Neural progenitor cell (in vitro differentiated cells): Measurements from ENCODE around the gene CXCR4. TPM values are rescaled to one million over a fixed set of nuclear protein-coding genes. Genes with fewer than 3 reads are reported as not detected.

ENCODE experiments used
- DNase-seq: peaks from one replicate; pipeline ENCODE4 v3.0.0-alpha.2; 2016; ENCODE audit warnings: low spot score
- H2AFZ ChIP-seq: fragments of 200-600 bp; sonication (generic); replicated peaks from 2 replicates; pipeline ENCODE4 v1.6.1; 2016; ENCODE audit warnings: antibody characterized with exemption
- H3F3A ChIP-seq: fragments of 200-600 bp; sonication (generic); 2 replicates; pipeline ENCODE4 v1.6.1; 2016; ENCODE audit warnings: antibody characterized with exemption, low read depth
- H3K27ac ChIP-seq: fragments of 200-600 bp; sonication (generic); 2 replicates; pipeline ENCODE4 v1.5.1; 2016; ENCODE audit warnings: mild to moderate bottlenecking
- H3K27me3 ChIP-seq: fragments of 200-600 bp; sonication (generic); 2 replicates; pipeline ENCODE4 v1.6.1; 2016; ENCODE audit warnings: mild to moderate bottlenecking, moderate library complexity
- H3K36me3 ChIP-seq: fragments of 200-600 bp; sonication (generic); 2 replicates; pipeline ENCODE4 v1.5.1; 2016
- H3K4me1 ChIP-seq: fragments of 200-600 bp; sonication (generic); 2 replicates; pipeline ENCODE4 v1.6.1; 2016; ENCODE audit warnings: mixed run types
- H3K4me2 ChIP-seq: fragments of 200-600 bp; sonication (generic); 2 replicates; pipeline ENCODE4 v1.6.1; 2016
- H3K4me3 ChIP-seq: fragments of 200-600 bp; sonication (generic); 2 replicates; pipeline ENCODE4 v1.5.1; 2016
- H3K79me2 ChIP-seq: fragments of 200-600 bp; sonication (generic); 2 replicates; pipeline ENCODE4 v1.6.1; 2016; ENCODE audit warnings: low read depth
- H3K9ac ChIP-seq: fragments of 200-600 bp; sonication (generic); 2 replicates; pipeline ENCODE4 v1.6.1; 2016
- H3K9me3 ChIP-seq: fragments of 200-600 bp; sonication (generic); 2 replicates; pipeline ENCODE4 v1.5.1; 2016; ENCODE audit warnings: low read depth
- H4K20me1 ChIP-seq: fragments of 200-600 bp; sonication (generic); 2 replicates; pipeline ENCODE4 v1.6.1; 2016; ENCODE audit warnings: low read depth
- H3K27ac Mint-ChIP-seq: 3 replicates; pipeline ENCODE4 v1.8.0; 2021; ENCODE audit warnings: mixed read lengths
- H3K27me3 Mint-ChIP-seq: 2 replicates; pipeline ENCODE4 v1.8.0; 2022; ENCODE audit warnings: low read depth, mild to moderate bottlenecking, inconsistent platforms, moderate library complexity, mixed read lengths; ENCODE audit not compliant: insufficient read depth
- H3K36me3 Mint-ChIP-seq: 3 replicates; pipeline ENCODE4 v1.8.0; 2021; ENCODE audit warnings: mixed read lengths
- H3K4me1 Mint-ChIP-seq: 3 replicates; pipeline ENCODE4 v1.8.0; 2021; ENCODE audit warnings: mixed read lengths
- H3K4me3 Mint-ChIP-seq: 3 replicates; pipeline ENCODE4 v1.8.0; 2021; ENCODE audit warnings: mild to moderate bottlenecking, moderate library complexity, mixed read lengths
- H3K9me3 Mint-ChIP-seq: 3 replicates; pipeline ENCODE4 v1.8.0; 2020; ENCODE audit warnings: mixed read lengths
- CTCF ChIP-seq: fragments of 200-600 bp; sonication (generic); IDR thresholded peaks from 2 replicates; pipeline ENCODE4 v1.5.1; 2017; ENCODE audit warnings: antibody characterized with exemption, mild to moderate bottlenecking
- EZH2 ChIP-seq: fragments of 200-600 bp; sonication (generic); IDR thresholded peaks from 2 replicates; pipeline ENCODE4 v1.6.1; 2017; ENCODE audit warnings: antibody characterized with exemption, mild to moderate bottlenecking, moderate library complexity
- EZH2phosphoT487 ChIP-seq: fragments of 200-600 bp; sonication (generic); IDR thresholded peaks from 2 replicates; pipeline ENCODE4 v1.6.1; 2017; ENCODE audit warnings: antibody characterized with exemption
- total RNA-seq: library from RNA; depleted of rRNA; stranded (reverse); fragments of >200 nt; gene quantifications from 2 replicates; pipeline ENCODE4 v1.2.3, GENCODE V29; 2015; ENCODE audit warnings: low replicate concordance

Gene CXCR4
- total RNA-seq, 1 donor from 2014 or later = 32.6 TPM

- Mint-ChIP-seq H3K36me3 (no peaks in the 10 kb centered on the region), H3K9me3 (peaks cover 12% of the 10 kb centered on the region), H3K4me3 (no peak overlapping the region), H3K27ac (peak overlapping the region; percentile 46), H3K4me1 (peaks cover 12% of the 10 kb centered on the region), H3K27me3 (peaks cover 2% of the 10 kb centered on the region)
- Histone ChIP-seq H3K4me1 (peaks cover 6% of the 10 kb centered on the region), H3K9ac (no peak overlapping the region), H3K4me3 (no peak overlapping the region), H3K79me2 (no peaks in the 10 kb centered on the region), H3K9me3 (no peaks in the 10 kb centered on the region), H2AFZ (no peak overlapping the region), H3K36me3 (no peaks in the 10 kb centered on the region), H3K27ac (no peak overlapping the region), H3K4me2 (no peak overlapping the region), H3K27me3 (no peaks in the 10 kb centered on the region), H3F3A (peaks cover 8% of the 10 kb centered on the region), H4K20me1 (no peaks in the 10 kb centered on the region)
- no peak for DNase-seq
- TF ChIP-seq EZH2 (no peak), CTCF (no peak), EZH2phosphoT487 (no peak)
Observed at GRCh38 chr2:136086253-136087016, 31.5 kb downstream of the CXCR4 start.

GRCh38 chr2:136085453-136086209, 32.3 kb downstream of the CXCR4 start:
- peaks cover 12% of the 10 kb centered on the region for H3K9me3 Mint-ChIP-seq
- Histone ChIP-seq H2AFZ (no peak overlapping the region), H3K4me3 (no peak overlapping the region), H3K27me3 (no peaks in the 10 kb centered on the region), H3F3A (peaks cover 11% of the 10 kb centered on the region), H3K27ac (no peak overlapping the region), H3K36me3 (no peaks in the 10 kb centered on the region), H4K20me1 (no peaks in the 10 kb centered on the region), H3K79me2 (no peaks in the 10 kb centered on the region), H3K9ac (no peak overlapping the region), H3K4me1 (peaks cover 6% of the 10 kb centered on the region), H3K9me3 (no peaks in the 10 kb centered on the region), H3K4me2 (no peak overlapping the region)
- H3K4me3 Mint-ChIP-seq = no peak overlapping the region
- DNase-seq = no peak
- H3K36me3 Mint-ChIP-seq = no peaks in the 10 kb centered on the region
- H3K27me3 Mint-ChIP-seq = peaks cover 2% of the 10 kb centered on the region
- peaks cover 15% of the 10 kb centered on the region for H3K4me1 Mint-ChIP-seq
- TF ChIP-seq CTCF (no peak), EZH2 (no peak), EZH2phosphoT487 (no peak)
- peak overlapping the region; percentile 47 for H3K27ac Mint-ChIP-seq

- Histone ChIP-seq H3K4me2 (no peak overlapping the region), H3K36me3 (no peaks in the 10 kb centered on the region), H4K20me1 (no peaks in the 10 kb centered on the region), H3K9ac (no peak overlapping the region), H3K4me3 (no peak overlapping the region), H3K79me2 (no peaks in the 10 kb centered on the region), H3K4me1 (peaks cover 6% of the 10 kb centered on the region), H3F3A (peaks cover 11% of the 10 kb centered on the region), H3K9me3 (no peaks in the 10 kb centered on the region), H3K27me3 (no peaks in the 10 kb centered on the region), H2AFZ (no peak overlapping the region), H3K27ac (no peak overlapping the region)
- Mint-ChIP-seq H3K27me3 (peaks cover 7% of the 10 kb centered on the region), H3K36me3 (peaks cover 2% of the 10 kb centered on the region), H3K4me3 (no peak overlapping the region), H3K27ac (peak overlapping the region; percentile 48), H3K9me3 (peaks cover 8% of the 10 kb centered on the region), H3K4me1 (peaks cover 15% of the 10 kb centered on the region)
- TF ChIP-seq EZH2 (no peak), EZH2phosphoT487 (no peak), CTCF (no peak)
- peak; percentile 40 for DNase-seq
Observed at GRCh38 chr2:136081582-136082210, 36.3 kb downstream of the CXCR4 start.
